ENCODE data around the gene NOS1. TPM values are rescaled to one million over a fixed set of nuclear protein-coding genes. Genes with fewer than 3 reads are reported as not detected.
"Not testable (repeated sequence)": the region's sequence is repeated elsewhere in the genome, so short reads cannot be mapped to it uniquely, and the experiment has no call there.

Gene NOS1
- total RNA-seq (2012; rRNA removed), result not detected in 2 replicates

DNA sequence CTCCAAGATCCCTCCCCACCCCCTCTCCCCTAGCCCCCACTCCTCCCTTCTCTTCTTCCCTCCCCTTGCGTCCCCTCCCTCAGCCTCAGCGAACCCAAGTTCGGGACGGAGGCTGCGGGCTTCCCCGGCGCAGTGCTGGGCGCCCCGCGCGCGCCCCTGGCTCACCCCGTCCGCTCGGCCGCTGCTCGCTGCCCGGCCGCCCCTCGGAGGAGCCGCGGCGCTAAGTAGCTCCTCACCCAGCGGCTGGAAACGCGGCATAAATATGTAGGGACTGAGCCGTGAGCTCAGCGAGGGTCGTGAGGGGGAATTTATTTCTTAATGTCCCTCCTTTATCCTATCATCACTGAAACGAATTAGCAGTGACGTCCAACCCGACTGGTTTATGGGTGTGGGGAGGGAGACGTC, at the start of gene NOS1:
NOS1 (minus strand) TSS at position 280 of the 405 bp plus-strand sequence. CDS start 30,557 bp downstream, outside the sequence.
- no peak within 1 kb of the TSS for H3K9ac ChIP-seq (ENCODE audit: low read depth, low read length)
- no peaks in the 10 kb centered on the region for H3K4me1 ChIP-seq (ENCODE audit: control insufficient read depth, insufficient read depth, low read length)
- H3K4me2 ChIP-seq (ENCODE audit: low read length), result no peak within 1 kb of the TSS
- peaks cover 46% of the 10 kb centered on the region for H3K27me3 ChIP-seq (ENCODE audit: control insufficient read depth, insufficient read depth, low read length)
- no peaks in the 10 kb centered on the region for H3K36me3 ChIP-seq (ENCODE audit: insufficient read depth, low read length)
- no peak within 1 kb of the TSS for H3K4me3 ChIP-seq (ENCODE audit: low read length)
- H3K9me3 ChIP-seq (replicated peaks; ENCODE audit: low read length), result no peaks in the 10 kb centered on the region

- Histone ChIP-seq H3K27me3 (ENCODE audit: control insufficient read depth, insufficient read depth, low read length) (no peaks in the 10 kb centered on the region), H3K9me3 (replicated peaks; ENCODE audit: low read length) (peaks cover under 1% of the 10 kb centered on the region), H3K4me3 (ENCODE audit: low read length) (no peak overlapping the region), H3K4me2 (ENCODE audit: low read length) (no peak overlapping the region), H3K36me3 (ENCODE audit: insufficient read depth, low read length) (no peaks in the 10 kb centered on the region), H3K9ac (ENCODE audit: low read depth, low read length) (no peak overlapping the region), H3K4me1 (ENCODE audit: control insufficient read depth, insufficient read depth, low read length) (no peaks in the 10 kb centered on the region)
Measured at GRCh38 chr12:117409286-117409685, 47.9 kb upstream of the NOS1 start.

DNA sequence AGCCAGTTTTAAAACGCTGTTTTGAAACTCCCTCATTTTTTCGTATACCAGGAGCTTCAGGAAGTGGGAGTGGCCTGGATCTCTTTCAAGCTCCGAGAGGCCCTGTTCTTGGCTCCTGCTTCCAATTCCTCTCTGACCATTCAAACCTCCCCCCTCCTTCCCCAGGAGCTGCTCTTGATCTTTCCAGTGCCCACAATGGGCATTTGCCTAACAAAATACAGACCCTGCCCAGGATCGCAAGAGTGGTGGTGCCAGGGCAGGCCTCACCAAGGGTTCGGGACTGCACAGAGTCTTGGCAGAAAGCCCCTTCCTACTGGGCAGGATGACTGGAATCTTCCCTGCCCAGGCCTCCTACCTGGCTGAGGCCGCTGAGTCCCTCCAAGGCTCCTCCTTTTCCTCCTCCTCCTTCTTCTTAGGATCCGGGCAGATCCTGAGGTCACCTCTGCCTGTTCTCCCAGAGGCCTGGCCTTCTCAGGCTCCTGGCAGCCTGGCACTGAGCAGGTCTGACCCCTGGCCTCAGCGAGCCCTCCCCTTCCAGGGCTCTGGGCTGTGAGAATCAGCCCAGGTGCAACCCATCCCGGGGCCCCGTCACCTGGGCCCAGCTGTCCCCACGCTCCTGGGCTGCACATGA, 46.9 kb upstream of the NOS1 start:
- Histone ChIP-seq H3K9me3 (replicated peaks; ENCODE audit: low read length) (peaks cover 11% of the 10 kb centered on the region), H3K36me3 (ENCODE audit: insufficient read depth, low read length) (no peaks in the 10 kb centered on the region), H3K4me1 (ENCODE audit: control insufficient read depth, insufficient read depth, low read length) (no peaks in the 10 kb centered on the region), H3K9ac (ENCODE audit: low read depth, low read length) (no peak overlapping the region), H3K27me3 (ENCODE audit: control insufficient read depth, insufficient read depth, low read length) (no peaks in the 10 kb centered on the region), H3K4me3 (ENCODE audit: low read length) (no peak overlapping the region), H3K4me2 (ENCODE audit: low read length) (no peak overlapping the region)

DNA sequence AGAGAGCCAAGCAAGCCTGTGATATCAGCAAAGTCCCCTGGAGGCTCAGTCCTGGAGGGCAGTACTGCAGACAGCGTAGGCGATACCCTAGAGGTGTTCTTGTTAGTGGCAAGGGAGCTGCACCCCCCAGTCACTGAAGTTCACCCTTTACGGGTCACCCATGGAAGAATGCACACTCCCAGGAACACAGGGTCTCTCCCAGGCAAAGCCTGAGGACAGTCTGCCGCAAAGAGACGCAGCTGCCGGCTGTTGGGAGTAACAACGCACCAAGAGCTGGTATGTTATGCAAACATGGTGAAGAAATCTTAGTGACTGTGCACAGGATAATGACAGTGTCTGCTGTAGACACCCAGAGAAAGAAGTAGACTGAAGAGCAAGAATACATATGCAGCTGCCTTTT, 43.5 kb upstream of the NOS1 start:
- no peaks in the 10 kb centered on the region for H3K36me3 ChIP-seq (ENCODE audit: insufficient read depth, low read length)
- H3K4me3 ChIP-seq (ENCODE audit: low read length), result no peak overlapping the region
- H3K4me2 ChIP-seq (ENCODE audit: low read length), result no peak overlapping the region
- peaks cover 19% of the 10 kb centered on the region for H3K9me3 ChIP-seq (replicated peaks; ENCODE audit: low read length)
- H3K9ac ChIP-seq (ENCODE audit: low read depth, low read length), result no peak overlapping the region
- H3K4me1 ChIP-seq (ENCODE audit: control insufficient read depth, insufficient read depth, low read length), result no peaks in the 10 kb centered on the region
- H3K27me3 ChIP-seq (ENCODE audit: control insufficient read depth, insufficient read depth, low read length), result no peaks in the 10 kb centered on the region

DNA sequence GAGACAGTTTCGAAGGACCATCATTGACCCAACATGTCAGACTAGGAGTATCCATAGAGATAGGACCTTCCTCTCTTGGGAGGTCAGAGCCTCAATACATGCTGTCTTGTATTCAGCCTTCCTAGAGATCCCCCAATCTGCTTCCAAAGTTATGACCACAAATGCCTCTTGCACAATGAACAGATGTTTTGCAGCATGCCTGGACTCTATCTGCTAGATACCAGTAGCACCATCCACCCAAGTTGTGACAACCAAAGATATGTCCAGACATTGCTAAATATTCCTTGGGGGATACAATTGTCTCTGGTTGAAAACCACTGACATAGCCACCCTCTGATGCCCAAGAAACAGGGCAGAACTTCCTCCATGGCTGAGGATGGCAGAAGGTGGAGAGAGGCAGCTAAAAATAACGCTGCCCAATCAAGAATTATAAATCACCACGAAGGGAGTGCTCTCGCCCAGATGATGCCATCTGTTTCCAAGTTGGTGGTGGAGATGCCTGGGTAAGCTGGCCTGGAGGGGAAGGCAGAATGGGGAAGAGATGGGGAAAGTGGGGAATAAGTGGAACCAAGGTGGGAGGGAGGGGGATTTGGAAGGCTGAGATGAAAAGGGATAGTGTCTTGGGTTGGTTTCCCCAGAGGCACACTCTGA, 42.9 kb upstream of the NOS1 start:
- Histone ChIP-seq H3K4me3 (ENCODE audit: low read length) (no peak overlapping the region), H3K27me3 (ENCODE audit: control insufficient read depth, insufficient read depth, low read length) (no peaks in the 10 kb centered on the region), H3K4me1 (ENCODE audit: control insufficient read depth, insufficient read depth, low read length) (no peaks in the 10 kb centered on the region), H3K36me3 (ENCODE audit: insufficient read depth, low read length) (no peaks in the 10 kb centered on the region), H3K4me2 (ENCODE audit: low read length) (no peak overlapping the region), H3K9ac (ENCODE audit: low read depth, low read length) (no peak overlapping the region), H3K9me3 (replicated peaks; ENCODE audit: low read length) (peaks cover 19% of the 10 kb centered on the region)

GRCh38 chr12:117403586-117404139, 42.2 kb upstream of the NOS1 start:
- no peaks in the 10 kb centered on the region for H3K4me1 ChIP-seq (ENCODE audit: control insufficient read depth, insufficient read depth, low read length)

DNA sequence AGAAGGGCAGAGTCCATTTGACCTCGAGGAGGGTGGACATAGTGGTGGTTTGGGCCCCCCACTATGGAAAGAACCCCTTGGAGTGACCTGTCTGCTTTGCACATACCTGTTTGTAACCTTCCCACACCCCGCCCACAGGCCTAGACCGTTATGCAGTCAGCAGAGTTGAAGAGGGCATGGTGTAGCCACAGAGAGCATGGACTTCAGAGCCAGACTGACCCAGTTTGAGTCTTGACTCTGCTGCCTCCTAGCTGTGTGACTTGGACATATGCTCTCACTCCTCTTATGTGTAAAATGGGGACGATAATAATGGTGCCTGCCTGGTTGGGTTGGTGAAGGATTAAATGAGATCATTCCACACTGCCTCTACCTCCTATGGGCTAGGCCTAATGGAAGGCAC, 40.9 kb upstream of the NOS1 start:
- H3K4me3 ChIP-seq (ENCODE audit: low read length), result no peak overlapping the region
- no peak overlapping the region for H3K4me2 ChIP-seq (ENCODE audit: low read length)
- no peaks in the 10 kb centered on the region for H3K27me3 ChIP-seq (ENCODE audit: control insufficient read depth, insufficient read depth, low read length)
- no peak overlapping the region for H3K9ac ChIP-seq (ENCODE audit: low read depth, low read length)
- no peaks in the 10 kb centered on the region for H3K4me1 ChIP-seq (ENCODE audit: control insufficient read depth, insufficient read depth, low read length)
- no peaks in the 10 kb centered on the region for H3K36me3 ChIP-seq (ENCODE audit: insufficient read depth, low read length)
- peaks cover 19% of the 10 kb centered on the region for H3K9me3 ChIP-seq (replicated peaks; ENCODE audit: low read length)

More at GRCh38 chr12:117403586-117404139, 42.2 kb upstream of the NOS1 start:
- no peak overlapping the region for H3K9ac ChIP-seq (ENCODE audit: low read depth, low read length)
- no peaks in the 10 kb centered on the region for H3K36me3 ChIP-seq (ENCODE audit: insufficient read depth, low read length)
- H3K4me3 ChIP-seq (ENCODE audit: low read length), result no peak overlapping the region
- H3K27me3 ChIP-seq (ENCODE audit: control insufficient read depth, insufficient read depth, low read length), result no peaks in the 10 kb centered on the region
- H3K9me3 ChIP-seq (replicated peaks; ENCODE audit: low read length), result peaks cover 19% of the 10 kb centered on the region
- no peak overlapping the region for H3K4me2 ChIP-seq (ENCODE audit: low read length)

DNA sequence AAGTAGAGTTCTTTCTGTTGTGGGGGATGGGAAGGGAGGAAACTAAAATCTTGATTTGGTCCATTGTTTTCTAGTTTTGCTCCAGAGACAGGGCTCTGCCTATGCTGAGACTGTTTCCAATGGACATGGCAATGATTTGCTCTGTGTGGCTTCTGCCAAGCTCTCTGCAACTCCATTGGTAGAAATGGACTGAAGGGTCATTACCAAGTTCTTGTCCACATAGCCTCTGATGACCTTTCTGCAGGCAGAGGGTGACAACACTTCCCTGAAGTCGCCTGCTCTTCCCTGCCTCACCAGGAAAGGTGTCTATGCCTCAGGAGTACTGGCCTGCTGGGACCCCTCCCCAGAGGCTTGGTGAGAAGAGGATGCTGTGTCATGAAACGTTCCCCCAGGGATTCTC, 39.5 kb upstream of the NOS1 start:
- H3K9me3 ChIP-seq (replicated peaks; ENCODE audit: low read length), result peaks cover 19% of the 10 kb centered on the region
- no peaks in the 10 kb centered on the region for H3K27me3 ChIP-seq (ENCODE audit: control insufficient read depth, insufficient read depth, low read length)
- H3K4me2 ChIP-seq (ENCODE audit: low read length), result no peak overlapping the region
- no peaks in the 10 kb centered on the region for H3K36me3 ChIP-seq (ENCODE audit: insufficient read depth, low read length)
- no peaks in the 10 kb centered on the region for H3K4me1 ChIP-seq (ENCODE audit: control insufficient read depth, insufficient read depth, low read length)
- no peak overlapping the region for H3K9ac ChIP-seq (ENCODE audit: low read depth, low read length)
- no peak overlapping the region for H3K4me3 ChIP-seq (ENCODE audit: low read length)

DNA sequence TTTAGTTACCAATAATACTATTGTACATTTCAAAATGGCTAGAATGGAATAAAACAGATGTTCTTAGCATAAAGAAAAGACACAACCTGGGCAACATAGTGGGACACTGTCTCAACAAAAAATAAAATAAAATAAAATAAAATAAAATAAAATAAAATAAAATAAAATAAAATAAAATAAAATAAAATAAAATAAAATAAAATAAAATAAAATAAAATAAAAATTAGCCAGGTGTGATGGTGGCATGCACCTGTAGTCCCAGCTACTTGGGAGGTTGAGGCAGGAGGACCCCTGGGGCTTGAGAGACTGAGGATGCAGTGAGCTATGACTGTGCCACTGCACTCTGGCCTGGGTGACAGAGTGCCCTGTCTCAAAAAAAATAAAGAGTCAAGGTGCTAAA, 37.1 kb upstream of the NOS1 start:
- not testable (repeated sequence) for H3K36me3 ChIP-seq (ENCODE audit: insufficient read depth, low read length); H3K4me2 ChIP-seq (ENCODE audit: low read length); H3K27me3 ChIP-seq (ENCODE audit: control insufficient read depth, insufficient read depth, low read length); H3K4me1 ChIP-seq (ENCODE audit: control insufficient read depth, insufficient read depth, low read length); H3K4me3 ChIP-seq (ENCODE audit: low read length); H3K9ac ChIP-seq (ENCODE audit: low read depth, low read length)
- H3K9me3 ChIP-seq (replicated peaks; ENCODE audit: low read length), result peaks cover 10% of the 10 kb centered on the region

DNA sequence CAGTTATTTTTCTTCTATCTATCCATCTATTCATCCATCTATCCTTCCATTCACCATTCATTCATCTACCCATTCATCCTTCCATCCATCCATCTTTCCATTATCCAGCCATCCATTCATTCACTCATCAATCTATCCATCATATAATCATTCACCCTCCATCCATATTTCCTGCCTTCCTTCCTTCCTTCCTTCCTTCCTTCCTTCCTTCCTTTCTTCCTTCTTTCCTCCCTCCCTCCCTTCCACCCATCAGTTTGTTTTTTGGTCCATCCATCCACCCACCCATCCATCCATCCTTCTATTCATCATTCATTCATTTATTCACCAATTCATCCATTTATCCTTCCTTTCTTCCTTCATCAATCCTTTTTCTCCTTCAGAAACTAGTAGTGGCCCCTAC, 34.3 kb upstream of the NOS1 start:
- no peaks in the 10 kb centered on the region for H3K4me1 ChIP-seq (ENCODE audit: control insufficient read depth, insufficient read depth, low read length)
- H3K4me2 ChIP-seq (ENCODE audit: low read length), result no peak overlapping the region
- peaks cover 3% of the 10 kb centered on the region for H3K9me3 ChIP-seq (replicated peaks; ENCODE audit: low read length)
- H3K9ac ChIP-seq (ENCODE audit: low read depth, low read length), result no peak overlapping the region
- H3K36me3 ChIP-seq (ENCODE audit: insufficient read depth, low read length), result no peaks in the 10 kb centered on the region
- H3K27me3 ChIP-seq (ENCODE audit: control insufficient read depth, insufficient read depth, low read length), result no peaks in the 10 kb centered on the region
- no peak overlapping the region for H3K4me3 ChIP-seq (ENCODE audit: low read length)

- H3K9ac ChIP-seq (ENCODE audit: low read depth, low read length), result no peak overlapping the region
- no peaks in the 10 kb centered on the region for H3K4me1 ChIP-seq (ENCODE audit: control insufficient read depth, insufficient read depth, low read length)
- H3K27me3 ChIP-seq (ENCODE audit: control insufficient read depth, insufficient read depth, low read length), result no peaks in the 10 kb centered on the region
- no peak overlapping the region for H3K4me3 ChIP-seq (ENCODE audit: low read length)
- no peak overlapping the region for H3K4me2 ChIP-seq (ENCODE audit: low read length)
- no peaks in the 10 kb centered on the region for H3K36me3 ChIP-seq (ENCODE audit: insufficient read depth, low read length)
- peaks cover 3% of the 10 kb centered on the region for H3K9me3 ChIP-seq (replicated peaks; ENCODE audit: low read length)
Measured at GRCh38 chr12:117394491-117394890, 33.1 kb upstream of the NOS1 start.

- Histone ChIP-seq H3K9me3 (replicated peaks; ENCODE audit: low read length) (peaks cover 3% of the 10 kb centered on the region), H3K4me1 (ENCODE audit: control insufficient read depth, insufficient read depth, low read length) (no peaks in the 10 kb centered on the region), H3K4me3 (ENCODE audit: low read length) (no peak overlapping the region), H3K9ac (ENCODE audit: low read depth, low read length) (no peak overlapping the region), H3K4me2 (ENCODE audit: low read length) (no peak overlapping the region), H3K36me3 (ENCODE audit: insufficient read depth, low read length) (no peaks in the 10 kb centered on the region), H3K27me3 (ENCODE audit: control insufficient read depth, insufficient read depth, low read length) (no peaks in the 10 kb centered on the region)
Measured at GRCh38 chr12:117393656-117394055, 32.2 kb upstream of the NOS1 start.
